Right renal pelvis (tissue), 4 donors: ENCODE results near the gene ABCG1. TPM values are rescaled to one million over a fixed set of nuclear protein-coding genes. Genes with fewer than 3 reads are reported as not detected.
A peak's percentile ranks its signal among the peaks of the same experiment; 100 is the strongest.

ENCODE experiments used
- DNase-seq, 4 donors: peaks; one replicate each; pipeline ENCODE4 v3.0.0-alpha.2; 2013; ENCODE audit warnings: low read depth in 4 of 4, low spot score in 3 of 4, missing footprints in 1 of 4
- polyA plus RNA-seq, 4 donors: library from polyadenylated mRNA; unstranded; fragments of 120-200 nt; gene quantifications; one replicate each; pipeline ENCODE4 v1.2.1, GENCODE V29; 2013; ENCODE audit not compliant: insufficient read length in 4 of 4

Gene ABCG1
- polyA plus RNA-seq, 4 donors = 8.5 to 11.5 (median 10.3) TPM

GRCh38 chr21:42214081-42214750 is 4.7 kb upstream of the ABCG1 start:
- DNase-seq = no peak

DNA sequence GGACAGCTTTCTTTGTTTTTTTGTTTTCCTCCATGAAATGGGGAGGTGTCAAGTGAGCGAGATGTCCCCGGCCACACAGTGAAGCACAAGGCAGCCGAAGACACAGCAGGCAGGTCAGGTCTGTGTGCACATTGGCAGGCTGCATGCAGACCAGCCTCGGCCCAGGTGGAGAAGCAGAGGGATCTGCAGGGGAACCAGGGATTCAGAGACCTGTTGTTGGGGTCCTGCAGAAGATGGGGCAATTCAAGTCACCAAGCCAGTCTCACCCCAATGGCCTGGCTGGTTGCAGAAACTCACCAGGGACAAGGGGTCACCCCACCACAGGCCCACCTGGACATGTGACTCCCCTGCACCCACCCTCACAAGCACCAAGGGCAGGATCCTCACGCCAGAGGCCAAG is 4.0 kb upstream of the ABCG1 start:
- DNase-seq = no peak

- no peak for DNase-seq
Measured at GRCh38 chr21:42215942-42216725, 2.8 kb upstream of the ABCG1 start.

- no peak for DNase-seq
Measured at GRCh38 chr21:42216726-42217572, 2.0 kb upstream of the ABCG1 start.

GRCh38 chr21:42219606-42220137 is 732 bp downstream of the ABCG1 start:
- DNase-seq = no peak

DNA sequence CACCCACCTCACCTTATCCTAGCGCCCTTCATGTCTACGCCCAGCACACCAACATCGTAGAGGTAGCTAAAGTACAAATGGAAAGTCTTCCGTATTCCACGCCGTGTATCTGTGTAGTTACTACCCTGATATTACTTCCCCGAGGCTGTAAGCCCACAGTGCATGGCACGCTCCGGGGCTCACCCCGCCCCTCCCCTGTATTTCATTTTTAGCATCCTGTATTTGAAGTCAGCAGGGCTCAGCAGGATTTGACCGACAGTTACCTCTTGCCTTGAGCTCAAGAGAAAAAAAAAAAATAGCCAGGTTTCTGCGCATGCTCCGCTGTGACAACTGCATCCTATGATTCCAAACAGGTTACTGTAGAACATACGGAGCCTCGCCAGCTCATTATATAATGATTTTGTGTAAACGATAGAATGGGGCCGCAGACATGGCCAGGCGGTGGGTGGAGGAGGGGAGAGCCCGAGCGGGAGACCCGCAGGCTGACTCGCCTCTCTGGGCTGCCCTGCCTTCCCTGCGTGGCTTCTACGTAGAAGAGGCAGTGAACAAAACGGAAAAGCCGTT is 1.3 kb downstream of the ABCG1 start:
- peak in 3 of 4 donors; percentile 65 to 83 (median 81) for DNase-seq

GRCh38 chr21:42221581-42222345 is 2.8 kb downstream of the ABCG1 start:
- DNase-seq = no peak

DNA sequence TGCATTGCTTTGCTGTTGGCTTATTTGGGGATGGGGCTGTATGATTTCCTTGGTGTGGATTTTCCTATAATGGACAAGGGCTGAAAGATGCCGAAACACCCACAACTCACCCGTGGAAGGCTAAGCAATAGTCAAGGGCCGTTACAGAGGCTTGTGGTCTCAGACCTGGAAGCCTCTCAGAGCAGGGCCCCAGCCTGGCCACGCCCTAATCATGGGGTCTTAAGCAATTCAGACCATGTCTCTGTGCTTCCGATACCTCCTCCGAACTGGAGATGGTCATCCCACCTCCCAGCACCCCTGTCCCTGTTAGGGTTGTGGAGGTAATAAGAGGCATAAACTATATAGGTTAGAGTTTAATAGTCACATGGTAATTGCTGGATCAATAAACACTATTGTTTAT is 3.4 kb downstream of the ABCG1 start:
- DNase-seq = no peak

DNA sequence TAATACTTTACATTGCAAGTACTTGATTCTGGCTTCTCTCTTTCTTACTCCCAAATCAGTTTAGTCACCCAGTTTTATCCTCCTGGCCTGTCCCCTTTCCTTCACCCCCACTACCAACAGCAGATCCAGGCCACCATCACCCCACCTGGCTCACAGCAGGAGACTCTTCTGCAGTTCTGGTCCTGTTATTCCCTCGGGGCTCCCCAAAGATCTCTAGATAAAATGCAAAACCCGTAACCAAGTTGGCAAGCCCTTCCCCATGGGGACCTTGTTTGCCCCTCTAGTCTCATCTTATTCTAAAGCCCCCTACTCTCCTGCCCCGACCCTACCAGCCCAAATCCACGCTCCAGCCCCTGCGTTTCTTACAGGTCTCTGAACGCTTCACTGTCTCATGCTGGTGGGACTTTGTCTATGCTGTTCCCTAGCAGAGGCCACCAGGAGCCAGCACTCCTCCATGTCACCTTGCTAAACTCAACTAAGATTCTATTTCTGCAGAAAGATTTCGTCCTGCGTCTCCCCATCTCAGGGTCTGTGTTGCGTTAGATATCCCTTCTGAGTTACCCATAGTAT is 4.0 kb downstream of the ABCG1 start:
- DNase-seq = no peak

DNA sequence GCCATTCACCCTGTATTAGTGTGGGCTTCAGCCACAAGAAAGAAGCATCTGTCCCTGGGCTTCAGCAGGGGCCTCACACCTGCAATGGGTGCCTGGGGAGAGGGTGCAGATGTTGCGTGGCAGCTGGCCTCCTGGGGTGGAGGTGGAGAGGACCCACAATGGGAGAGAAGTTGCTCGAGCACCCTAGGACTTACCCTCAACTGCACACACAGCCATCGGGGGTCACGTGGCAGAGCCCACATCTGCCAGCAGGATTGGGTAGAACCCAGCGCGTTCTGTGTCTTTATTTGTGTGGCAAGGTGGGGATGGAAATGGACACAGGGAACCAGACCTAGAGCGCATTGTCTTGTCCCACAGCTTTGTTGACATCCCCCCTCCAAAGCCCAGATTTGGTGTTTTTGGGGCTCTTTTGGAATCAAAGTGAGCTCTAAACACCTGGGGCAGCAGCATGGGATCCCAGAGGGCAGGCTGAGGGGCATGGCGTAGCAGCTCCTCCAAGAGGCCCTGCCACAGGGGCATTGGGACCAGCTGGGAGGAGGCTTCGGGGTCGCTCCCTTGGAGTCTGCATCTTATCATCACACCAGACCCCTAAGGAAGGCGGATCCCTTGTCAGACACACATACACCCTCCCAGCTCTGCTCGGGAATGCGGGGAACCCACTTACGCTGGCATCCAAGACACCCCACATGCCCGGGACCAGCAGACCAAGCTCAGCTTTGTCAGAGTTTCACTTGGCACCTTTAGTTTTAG is 5.1 kb downstream of the ABCG1 start:
- no peak for DNase-seq

DNA sequence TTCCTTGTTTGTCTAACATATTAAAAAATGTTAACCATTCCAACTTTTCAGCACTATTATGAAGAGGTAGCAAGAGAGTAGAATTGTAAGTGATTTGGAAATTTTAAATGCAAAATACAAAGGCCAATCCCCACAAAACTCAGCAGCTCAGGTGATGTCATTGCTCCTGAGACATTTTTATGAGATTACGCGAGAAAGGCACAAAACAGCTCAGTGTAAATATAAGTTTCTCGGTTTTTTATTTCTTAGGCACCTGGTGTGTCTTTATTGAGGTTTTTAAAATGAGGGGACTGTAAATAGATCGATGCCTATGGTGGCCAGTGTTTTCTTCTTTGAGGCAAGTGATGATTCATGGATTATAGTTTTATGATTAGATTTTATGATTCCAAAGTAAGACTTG is 6.1 kb downstream of the ABCG1 start:
- DNase-seq = no peak

DNA sequence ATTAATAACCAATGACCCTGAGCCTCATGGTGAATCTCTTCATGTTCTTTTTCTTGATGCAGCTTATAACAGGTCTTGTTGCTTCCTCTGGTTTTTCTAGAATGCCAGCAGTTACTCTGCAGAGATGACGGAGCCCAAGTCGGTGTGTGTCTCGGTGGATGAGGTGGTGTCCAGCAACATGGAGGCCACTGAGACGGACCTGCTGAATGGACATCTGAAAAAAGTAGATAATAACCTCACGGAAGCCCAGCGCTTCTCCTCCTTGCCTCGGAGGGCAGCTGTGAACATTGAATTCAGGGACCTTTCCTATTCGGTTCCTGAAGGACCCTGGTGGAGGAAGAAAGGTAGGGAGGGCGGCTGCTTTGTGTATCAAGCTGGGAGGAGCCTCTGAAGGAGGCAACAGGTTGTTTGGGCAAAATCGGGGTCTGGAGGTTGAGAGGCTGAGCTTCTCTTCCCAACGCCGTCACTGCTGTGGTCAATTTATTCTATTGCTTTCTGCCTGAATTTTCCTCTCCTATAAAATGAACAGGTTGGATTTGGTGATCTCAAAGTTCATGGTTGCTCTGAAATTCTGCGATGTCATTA is 6.7 kb downstream of the ABCG1 start:
- no peak for DNase-seq

GRCh38 chr21:42226626-42227025 is 7.7 kb downstream of the ABCG1 start:
- no peak for DNase-seq

DNA sequence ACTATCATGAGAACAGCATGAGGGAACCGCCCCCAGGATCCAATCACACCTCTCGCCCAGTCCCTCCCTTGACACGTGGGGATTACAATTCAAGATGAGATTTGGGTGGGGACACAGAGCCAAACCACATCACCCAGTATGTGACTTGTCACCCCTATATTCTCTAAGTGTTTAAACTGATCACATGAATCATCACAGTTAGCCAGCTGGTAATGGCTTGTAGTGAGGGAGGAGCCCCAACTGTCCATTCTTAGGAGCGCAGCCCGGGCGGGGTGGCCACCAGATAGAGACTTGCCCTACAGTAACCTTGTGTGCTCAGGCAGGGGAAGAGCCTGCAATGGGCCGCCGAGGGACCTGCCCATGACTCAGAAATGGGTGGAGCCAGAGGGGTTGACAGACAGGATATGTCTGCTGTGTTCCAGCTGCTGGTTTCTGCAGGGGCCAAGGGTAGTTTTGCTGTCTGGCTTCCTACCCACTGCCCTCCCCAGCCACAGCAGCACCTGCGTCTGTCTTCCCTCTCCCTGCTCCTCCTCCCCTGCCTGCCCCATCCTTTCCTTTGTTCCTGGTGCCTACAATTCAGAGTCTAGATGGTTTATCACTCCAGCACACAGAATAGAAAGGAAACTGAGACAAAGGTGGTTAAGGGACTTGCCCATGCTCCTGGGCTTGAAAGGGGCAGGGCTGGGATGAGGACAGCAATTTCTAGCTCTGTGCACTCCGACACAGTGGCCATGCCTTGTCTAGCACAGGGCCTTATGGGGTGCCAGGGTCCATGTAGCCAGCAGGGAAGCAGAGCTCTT is 9.2 kb downstream of the ABCG1 start:
- DNase-seq = no peak

- DNase-seq = no peak
Measured at GRCh38 chr21:42228709-42229220, 9.8 kb downstream of the ABCG1 start.

DNA sequence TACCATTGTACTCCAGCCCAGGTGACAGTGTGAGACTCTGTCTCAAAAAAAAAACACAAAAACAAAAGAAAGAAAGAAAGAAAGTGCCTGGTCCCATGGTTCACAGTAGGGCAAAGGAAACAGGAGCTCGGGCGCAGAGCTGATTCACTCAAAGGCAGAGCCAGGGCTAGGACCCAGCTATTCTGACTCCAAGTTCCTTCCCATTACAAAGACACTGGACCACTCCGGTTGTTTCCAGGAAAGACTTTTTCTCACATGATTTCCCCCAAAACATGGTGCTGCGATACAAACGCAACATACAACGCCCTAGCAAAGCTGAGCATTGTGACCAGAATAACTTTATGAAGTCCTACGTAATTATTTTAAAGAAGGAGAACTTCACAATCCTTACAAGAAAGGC is 10.7 kb downstream of the ABCG1 start:
- DNase-seq = no peak

GRCh38 chr21:42230178-42230577 is 11.2 kb downstream of the ABCG1 start:
- DNase-seq = no peak

- DNase-seq = no peak
Measured at GRCh38 chr21:42230636-42231035, 11.7 kb downstream of the ABCG1 start.
